Activated CD4-positive, alpha-beta T cell treated with anti-CD3 and anti-CD28 coated beads, Interleukin-2, amount 50 U/mL, for 48 hours (primary cell): ENCODE measurements around the gene SPRYD3.
A peak's percentile ranks its signal among the peaks of the same experiment; 100 is the strongest.
"Not testable (repeated sequence)": the region's sequence is repeated elsewhere in the genome, so short reads cannot be mapped to it uniquely, and the experiment has no call there.

Experiments used
- DNase-seq, 2 experiments: peaks; one replicate each; pipeline ENCODE4 v3.0.0-alpha.2; 2020

The SPRYD3 gene

GRCh38 chr12:53049571-53050318 lies 29.4 kb downstream of the SPRYD3 start, which contains the start of gene TNS2:
Gene TNS2, plus strand, starts transcription at chr12:53050065. Its CDS starts 121 bp downstream, at chr12:53050186.
- DNase-seq: no peak

- DNase-seq: no peak
These were observed 30.3 kb downstream of the SPRYD3 start for GRCh38 chr12:53048780-53049401.

DNA sequence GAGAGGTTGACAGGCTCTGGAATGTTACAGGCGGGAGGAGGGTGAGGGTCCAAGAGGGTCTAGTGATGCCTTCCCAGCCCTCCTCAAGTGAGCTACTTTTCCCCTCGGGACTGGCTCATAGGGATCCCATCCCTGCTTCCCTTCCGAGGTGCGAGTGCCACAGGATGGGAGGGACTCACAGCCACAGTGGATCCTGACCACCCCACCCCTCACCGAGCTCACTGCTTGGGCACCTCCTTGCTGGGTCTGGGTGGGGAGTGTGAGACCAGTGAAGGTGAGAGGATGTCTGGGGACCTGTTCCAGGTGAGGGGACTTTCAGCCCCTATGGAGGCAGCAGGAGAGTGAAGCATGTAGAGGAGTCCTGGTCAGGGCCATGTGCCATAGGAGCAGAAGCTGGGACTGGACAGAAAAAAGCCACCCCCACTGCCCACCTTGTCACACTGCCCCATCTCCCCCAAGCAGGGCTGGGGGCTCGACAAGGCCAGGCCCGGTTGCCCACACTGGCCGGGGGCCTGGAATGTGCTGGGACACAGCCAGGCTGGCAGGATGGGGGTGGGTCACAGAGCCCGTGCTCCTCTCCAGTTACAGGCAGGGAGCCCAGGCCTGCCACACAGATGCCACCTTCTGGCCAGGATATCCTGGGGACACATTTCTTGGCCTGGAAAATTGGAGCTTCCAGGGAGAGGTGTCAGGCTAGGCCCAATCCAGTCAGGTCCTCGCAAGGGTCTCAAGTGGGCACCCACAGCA lies 31.0 kb downstream of the SPRYD3 start:
- DNase-seq: no peak

DNA sequence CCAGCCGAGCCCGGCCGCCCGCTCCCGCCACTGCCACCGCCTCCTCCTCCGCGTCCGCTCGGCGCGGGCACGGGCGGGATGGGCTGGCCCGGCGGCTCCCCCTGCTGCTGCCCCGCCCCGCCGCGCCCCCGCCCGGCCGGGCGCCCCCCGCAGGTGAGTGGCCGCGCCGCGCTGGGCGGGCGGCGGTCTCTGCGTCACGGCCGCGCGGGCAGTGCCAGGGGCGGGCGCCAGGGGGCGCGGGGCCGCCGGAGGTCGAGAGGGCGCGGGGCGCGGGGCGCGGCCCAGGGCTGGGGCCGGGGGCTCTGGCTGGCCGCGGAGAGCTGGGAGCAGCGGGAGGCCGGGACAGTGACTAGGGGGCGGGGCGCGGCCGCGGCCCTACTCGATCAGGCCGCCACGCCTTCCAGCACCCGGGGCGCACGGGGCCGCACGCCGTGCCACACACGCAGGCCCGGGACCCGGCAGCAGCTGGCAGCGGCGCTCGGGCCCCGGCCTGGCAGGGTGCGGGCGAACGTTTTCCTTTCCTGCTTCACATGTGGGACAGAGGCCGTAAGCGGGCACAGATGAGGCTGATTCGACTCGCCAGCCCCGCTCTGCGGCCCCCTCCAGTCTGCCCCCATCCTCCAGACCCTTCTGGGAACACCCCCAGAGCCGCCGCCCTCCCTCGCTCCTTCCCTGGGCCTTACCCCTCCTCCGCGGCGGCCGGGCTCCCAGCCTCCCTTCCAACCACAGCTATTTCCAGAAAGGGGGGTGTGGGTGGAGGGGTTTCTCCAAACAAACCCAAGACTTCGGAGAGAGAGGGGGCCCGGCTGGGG lies 31.8 kb downstream of the SPRYD3 start:
- DNase-seq: peak; percentile 65 to 70

- peak; percentile 64 to 70 for DNase-seq
These were observed 32.5 kb downstream of the SPRYD3 start for GRCh38 chr12:53046655-53047220.

DNA sequence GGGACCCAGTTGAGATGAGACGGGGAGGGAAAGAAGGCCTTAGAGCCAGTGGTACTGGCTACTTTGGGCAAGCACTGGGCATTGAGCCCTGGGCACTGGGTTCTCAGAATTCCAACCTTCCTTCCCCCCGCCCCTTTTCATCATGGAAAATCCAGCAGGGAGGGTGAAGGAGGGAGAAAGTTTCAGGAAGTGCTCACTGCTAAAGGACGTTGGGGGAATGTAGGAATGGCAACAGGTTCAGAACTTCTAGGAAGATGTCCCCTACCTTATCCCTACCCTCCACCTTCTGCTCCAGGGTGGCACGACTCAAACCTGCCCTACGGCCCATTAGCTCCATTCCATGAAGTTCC lies 33.5 kb downstream of the SPRYD3 start:
- no peak for DNase-seq

DNA sequence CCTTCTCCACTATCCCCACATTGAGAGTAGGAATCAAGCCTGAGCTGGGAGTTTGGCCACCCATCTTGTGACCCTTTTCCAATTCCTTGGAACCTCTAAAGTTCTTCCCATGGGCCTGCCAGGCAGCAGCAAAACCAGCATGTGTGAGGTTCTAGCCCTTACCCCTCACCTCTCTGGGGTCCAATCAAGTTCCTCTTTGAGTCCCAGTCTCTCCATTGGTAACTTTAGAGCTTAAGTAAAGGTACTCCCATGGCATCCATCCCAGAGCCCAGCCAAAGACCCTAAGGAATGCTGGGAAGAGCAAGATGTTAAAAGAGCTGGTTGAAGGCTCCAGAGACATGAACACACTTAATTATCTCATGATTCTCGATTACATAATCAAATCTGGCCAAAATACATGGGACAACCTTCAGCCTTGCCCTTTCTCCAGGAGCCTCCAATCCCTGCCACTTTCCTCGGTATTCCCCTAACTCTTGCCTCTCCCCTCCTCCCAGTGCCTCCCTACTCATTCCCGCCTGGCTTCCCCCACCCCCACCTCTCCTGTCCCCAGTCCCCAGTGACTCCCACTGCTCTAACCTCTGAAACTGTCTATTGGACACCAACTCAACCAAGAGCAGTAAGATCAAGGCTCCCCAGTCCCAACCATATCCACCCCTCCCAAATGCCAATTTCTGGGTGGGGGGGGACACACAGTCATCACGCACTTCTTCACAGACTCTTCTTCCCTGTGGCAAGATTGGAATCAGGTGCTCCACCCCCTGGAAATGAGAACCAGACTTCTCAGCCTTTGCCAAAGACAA lies 34.1 kb downstream of the SPRYD3 start:
- DNase-seq: no peak

DNA sequence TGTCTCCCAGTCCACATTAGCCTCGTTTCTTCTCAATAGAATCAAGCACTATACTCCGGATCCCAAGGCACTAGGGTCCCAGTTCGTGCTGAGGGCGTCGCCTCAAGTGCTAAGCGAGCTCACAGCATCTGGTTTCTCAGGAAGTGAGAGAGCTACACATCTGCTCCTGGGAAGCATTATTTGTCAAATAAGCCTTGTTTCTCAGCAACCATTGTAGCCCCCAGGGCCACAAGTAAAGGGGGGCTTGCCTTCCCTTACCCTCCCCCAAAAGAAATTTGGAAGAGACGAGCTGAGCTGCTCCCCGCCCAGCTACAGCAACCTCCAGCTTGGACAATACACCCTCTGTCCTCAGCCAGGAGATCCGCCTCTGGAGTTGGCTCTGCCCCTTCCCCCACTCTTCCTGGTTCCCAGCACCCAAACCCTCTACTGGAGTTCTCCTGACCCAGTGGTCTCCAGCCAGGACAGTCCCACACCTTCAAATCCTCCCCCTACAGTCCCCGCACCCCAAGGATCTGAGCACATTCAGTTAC lies 35.1 kb downstream of the SPRYD3 start:
- DNase-seq: no peak

DNA sequence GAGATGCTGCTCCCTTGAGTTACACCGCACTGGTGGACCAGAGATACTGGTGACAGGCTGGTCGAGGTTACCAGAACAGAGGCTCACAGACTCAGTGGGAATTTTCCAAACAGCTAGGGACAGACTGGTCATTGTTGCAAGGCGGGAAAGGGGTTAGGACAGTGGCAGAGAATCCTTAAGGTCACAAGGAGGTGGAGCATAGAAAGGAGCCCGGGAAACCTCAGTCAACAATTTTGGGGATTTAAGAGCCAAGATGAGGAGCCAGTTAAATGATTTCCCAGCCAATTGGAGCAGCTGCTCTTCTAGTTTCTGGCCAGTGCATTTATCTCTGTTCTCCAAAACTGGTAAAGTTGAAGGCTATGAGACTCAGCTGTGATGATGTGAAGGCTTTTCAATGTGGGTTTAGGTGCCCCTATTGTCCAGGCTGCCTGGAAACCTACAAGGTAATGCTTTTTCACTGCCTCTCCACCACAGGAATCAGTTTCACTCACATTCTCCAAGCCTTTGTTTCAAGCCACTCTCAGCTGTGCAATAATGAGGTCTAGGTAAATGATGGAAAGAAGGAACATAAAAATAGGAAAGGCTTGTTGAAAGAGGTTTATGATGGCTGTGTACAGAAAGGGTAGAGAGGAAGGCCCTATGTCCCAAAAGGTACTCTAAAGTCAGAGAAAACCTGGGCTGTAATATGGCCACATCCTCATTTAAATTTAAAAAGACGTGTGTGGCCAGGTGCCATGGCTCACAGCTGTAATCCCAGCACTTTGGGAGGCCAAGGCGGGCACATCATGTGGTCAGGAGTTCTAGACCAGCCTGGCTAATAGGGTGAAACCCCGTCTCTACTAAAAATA lies 36.4 kb downstream of the SPRYD3 start:
- DNase-seq: no peak

DNA sequence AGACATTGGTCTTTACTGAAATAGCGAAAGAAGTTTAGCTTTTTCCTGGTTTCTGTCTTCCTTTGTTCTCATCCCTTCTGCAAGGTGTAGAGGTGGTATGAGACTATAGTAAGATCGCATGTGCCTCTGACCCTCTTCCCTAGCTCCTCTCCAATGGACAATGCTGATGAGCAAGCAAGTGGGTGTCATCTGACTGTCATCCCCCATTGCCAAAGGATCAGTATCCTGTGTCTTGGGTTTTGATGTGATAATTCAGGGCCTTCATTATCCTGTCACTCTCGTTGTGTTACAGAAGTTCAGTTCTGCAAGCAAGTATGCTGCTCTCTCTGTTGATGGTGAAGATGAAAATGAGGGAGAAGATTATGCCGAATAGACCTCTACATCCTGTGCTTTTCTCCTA lies 39.3 kb downstream of the SPRYD3 start:
- DNase-seq: no peak

GRCh38 chr12:53036802-53037201 lies 42.4 kb downstream of the SPRYD3 start:
- no peak for DNase-seq

DNA sequence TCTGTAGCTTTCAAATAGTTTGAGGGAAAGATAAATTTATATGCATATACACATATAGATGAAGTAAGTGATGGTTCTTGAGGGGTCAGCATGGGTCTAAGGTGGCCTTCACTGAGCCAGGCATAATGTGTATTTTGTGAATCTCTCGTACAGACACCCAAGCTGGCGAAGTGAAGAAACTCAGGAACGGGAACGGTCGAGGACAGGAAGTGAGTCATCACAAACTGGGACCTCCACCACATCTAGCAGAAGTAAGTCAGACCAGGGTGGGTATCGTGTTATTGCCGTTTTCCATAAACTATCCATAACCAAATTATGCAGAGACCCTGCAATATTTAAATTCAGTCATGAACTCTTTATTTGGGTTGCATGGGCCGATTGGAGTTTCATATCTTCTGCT lies 44.7 kb downstream of the SPRYD3 start:
- no peak for DNase-seq

DNA sequence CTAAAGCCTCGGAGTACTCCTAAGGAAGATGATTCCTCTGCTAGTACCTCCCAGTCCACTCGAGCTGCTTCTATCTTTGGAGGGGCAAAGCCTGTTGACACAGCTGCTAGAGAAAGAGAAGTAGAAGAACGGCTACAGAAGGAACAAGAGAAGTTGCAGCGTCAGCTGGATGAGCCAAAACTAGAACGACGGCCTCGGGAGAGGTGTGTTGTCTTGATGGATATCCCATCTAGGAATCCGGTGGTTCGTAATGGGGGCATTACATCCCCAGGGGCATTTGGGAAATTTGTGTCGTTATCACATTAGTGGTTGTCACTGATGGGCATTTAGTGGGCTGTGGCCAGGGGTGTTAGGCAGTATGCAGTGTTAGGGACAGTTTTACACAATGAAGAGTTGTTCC lies 45.4 kb downstream of the SPRYD3 start:
- not testable (repeated sequence) for DNase-seq

- no peak for DNase-seq
These were observed 47.6 kb downstream of the SPRYD3 start for GRCh38 chr12:53031616-53032015.

DNA sequence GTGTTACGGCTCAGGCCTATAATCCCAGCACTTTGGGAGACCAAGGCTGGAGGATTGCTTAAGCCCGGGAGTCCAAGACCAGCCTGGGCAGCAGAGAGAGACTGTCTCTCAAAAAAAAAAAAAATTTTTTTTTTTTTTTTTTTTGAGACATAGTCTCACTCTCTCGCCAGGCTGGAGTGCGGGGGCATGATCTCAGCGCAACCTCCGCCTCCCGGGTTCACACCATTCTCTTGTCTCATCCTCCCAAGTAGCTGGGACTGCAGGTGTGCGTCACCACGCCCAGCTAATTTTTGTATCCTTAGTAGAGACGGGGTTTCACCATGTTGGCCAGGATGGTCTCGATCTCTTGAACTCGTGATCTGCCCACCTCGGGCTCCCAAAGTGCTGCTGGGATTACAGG lies 52.2 kb downstream of the SPRYD3 start:
- DNase-seq: not testable (repeated sequence)

DNA sequence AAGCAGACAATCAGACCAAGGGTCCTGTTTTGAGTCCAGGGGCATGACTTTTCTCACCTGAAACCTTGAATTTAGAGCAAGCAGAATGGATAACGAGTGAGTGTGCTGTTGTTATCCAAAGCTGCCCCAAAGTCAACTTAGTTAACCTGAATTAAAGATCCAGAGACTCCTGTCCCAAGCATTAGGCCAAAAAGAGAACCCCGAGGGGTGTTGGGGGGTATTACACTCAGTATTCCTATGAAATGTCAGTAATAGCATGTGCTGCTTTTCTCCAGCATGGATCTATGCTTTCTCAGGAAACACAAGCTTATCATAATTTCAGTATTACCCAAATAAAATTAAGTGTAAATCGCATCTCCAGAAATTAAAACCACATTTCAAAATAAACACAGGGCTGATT lies 53.9 kb downstream of the SPRYD3 start:
- no peak for DNase-seq

DNA sequence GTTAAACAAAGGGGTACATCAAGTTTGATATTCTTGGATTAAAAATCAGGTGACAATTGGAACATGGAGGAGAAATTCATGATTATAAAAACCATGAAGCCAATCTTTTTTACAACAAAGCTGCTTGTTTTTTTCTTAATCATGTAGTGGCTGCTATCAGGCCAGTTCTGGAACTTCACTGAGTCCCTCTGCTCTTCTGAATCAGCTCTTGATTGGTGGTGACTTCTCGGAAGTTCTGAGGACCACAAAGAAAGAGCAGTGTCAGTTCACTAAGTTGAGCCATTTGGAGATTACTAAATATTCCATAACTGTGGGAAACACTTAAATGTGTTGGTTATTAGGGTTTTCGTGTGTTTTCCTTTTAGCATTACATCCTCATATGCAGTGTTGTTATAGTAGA lies 64.5 kb downstream of the SPRYD3 start:
- DNase-seq: no peak
